ENCODE results near the gene TMEM44.

The TMEM44 gene

GRCh38 chr3:194661946-194662345 is 28.7 kb upstream of the TMEM44 start:
- Mint-ChIP-seq H3K36me3 (peaks cover 23% of the 10 kb centered on the region), H3K4me1 (ENCODE audit: low read depth) (peaks cover 27% of the 10 kb centered on the region), H3K9me3 (ENCODE audit: low read depth) (no peaks in the 10 kb centered on the region), H3K27ac (no peak overlapping the region), H3K27me3 (no peaks in the 10 kb centered on the region), H3K4me3 (no peak overlapping the region)

GRCh38 chr3:194661374-194661773 is 28.2 kb upstream of the TMEM44 start:
- Mint-ChIP-seq H3K4me3 (no peak overlapping the region), H3K36me3 (peaks cover 24% of the 10 kb centered on the region), H3K27ac (peak overlapping the region; percentile 46)

DNA sequence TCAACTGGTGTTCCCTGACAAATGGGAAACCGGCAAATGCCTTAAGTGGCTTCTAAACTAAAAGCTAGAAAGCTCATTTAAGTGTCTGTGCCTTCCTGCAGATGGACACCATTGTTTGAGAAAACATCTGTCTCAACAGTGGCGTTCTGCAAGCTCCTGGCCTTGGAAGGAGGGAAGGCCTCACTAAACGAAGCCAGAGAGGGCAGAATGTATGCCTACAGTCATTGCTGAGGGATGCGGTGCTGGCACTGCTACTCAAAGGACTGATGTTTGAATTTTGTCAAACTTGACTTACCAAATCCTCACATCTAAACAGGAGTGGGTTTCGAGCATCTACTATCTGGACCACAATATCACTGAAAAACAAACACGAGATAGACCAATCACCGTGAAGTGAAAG is 26.6 kb upstream of the TMEM44 start:
- peaks cover 27% of the 10 kb centered on the region for H3K4me1 Mint-ChIP-seq (ENCODE audit: low read depth)
- peaks cover 27% of the 10 kb centered on the region for H3K36me3 Mint-ChIP-seq
- no peaks in the 10 kb centered on the region for H3K9me3 Mint-ChIP-seq (ENCODE audit: low read depth)
- H3K27me3 Mint-ChIP-seq, result no peaks in the 10 kb centered on the region
- H3K4me3 Mint-ChIP-seq, result no peak overlapping the region
- H3K27ac Mint-ChIP-seq, result peak overlapping the region; percentile 8

More at GRCh38 chr3:194661374-194661773, 28.2 kb upstream of the TMEM44 start:
- Mint-ChIP-seq H3K27me3 (no peaks in the 10 kb centered on the region), H3K9me3 (ENCODE audit: low read depth) (no peaks in the 10 kb centered on the region), H3K4me1 (ENCODE audit: low read depth) (peaks cover 27% of the 10 kb centered on the region)

DNA sequence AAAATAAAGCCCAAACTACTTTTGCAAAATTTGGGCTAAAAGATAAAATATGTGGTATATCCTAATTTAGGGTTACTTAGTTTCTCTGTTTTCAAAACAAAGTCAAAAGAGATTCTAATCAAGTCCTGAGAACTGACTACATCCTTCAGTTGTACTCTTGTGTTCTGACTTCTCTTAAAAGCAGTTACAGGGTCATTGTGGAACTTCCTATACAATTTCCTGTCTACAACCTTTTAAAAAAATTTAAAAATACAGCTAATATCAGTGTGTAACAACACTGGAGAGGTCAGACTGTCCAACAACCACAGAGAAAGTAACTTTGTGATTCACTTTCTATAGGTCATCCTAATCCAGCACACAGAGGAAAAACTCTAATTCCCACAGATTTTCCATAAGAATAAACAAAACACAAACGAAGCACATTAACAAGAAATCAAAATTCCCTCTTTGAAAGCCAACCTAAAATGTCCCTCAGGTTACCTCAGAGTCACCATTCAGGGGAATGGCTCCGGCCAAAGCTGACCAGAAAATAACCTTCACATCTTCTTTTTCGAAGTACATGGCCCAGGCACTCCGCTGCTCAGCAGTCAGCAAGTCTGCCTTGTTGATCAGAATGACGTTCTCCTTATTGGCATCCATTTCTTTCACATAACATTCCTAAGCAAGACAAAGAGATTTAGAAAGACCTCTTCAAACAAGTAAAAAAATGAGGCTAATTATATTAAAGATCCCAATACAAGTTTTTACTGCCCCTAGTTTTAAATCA is 25.4 kb upstream of the TMEM44 start:
- peaks cover 34% of the 10 kb centered on the region for H3K4me1 Mint-ChIP-seq (ENCODE audit: low read depth)
- H3K27ac Mint-ChIP-seq, result no peak overlapping the region
- H3K27me3 Mint-ChIP-seq, result no peaks in the 10 kb centered on the region
- H3K9me3 Mint-ChIP-seq (ENCODE audit: low read depth), result no peaks in the 10 kb centered on the region
- peaks cover 35% of the 10 kb centered on the region for H3K36me3 Mint-ChIP-seq
- H3K4me3 Mint-ChIP-seq, result no peak overlapping the region

GRCh38 chr3:194657439-194657838 is 24.2 kb upstream of the TMEM44 start:
- Mint-ChIP-seq H3K4me3 (no peak overlapping the region), H3K27me3 (no peaks in the 10 kb centered on the region), H3K4me1 (ENCODE audit: low read depth) (peaks cover 31% of the 10 kb centered on the region), H3K36me3 (peaks cover 38% of the 10 kb centered on the region), H3K27ac (no peak overlapping the region), H3K9me3 (ENCODE audit: low read depth) (no peaks in the 10 kb centered on the region)

DNA sequence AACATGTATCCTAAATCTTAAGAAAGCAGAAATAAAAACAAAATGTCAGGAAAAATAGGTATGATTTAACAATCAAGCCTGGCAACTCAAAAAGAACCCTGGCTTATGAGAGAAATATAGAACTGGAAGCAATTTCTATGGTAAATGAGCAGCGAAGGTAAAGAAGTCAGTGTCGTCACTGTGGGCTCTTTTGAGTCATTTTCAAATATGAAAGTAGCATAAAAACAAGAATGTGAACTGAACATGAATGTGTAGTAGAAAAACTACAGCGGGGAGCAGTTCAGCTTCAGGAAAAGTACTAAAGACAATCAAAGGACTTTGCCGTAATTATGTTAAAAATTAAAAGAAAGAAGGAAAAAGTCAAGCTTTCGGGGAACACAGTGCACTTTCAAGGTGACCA is 21.2 kb upstream of the TMEM44 start:
- H3K4me1 Mint-ChIP-seq (ENCODE audit: low read depth), result peaks cover 14% of the 10 kb centered on the region

GRCh38 chr3:194647747-194648146 is 14.5 kb upstream of the TMEM44 start:
- no peak overlapping the region for H3K4me3 Mint-ChIP-seq
- H3K9me3 Mint-ChIP-seq (ENCODE audit: low read depth), result no peaks in the 10 kb centered on the region
- H3K36me3 Mint-ChIP-seq, result peaks cover 22% of the 10 kb centered on the region
- H3K4me1 Mint-ChIP-seq (ENCODE audit: low read depth), result no peaks in the 10 kb centered on the region
- no peaks in the 10 kb centered on the region for H3K27me3 Mint-ChIP-seq
- H3K27ac Mint-ChIP-seq, result no peak overlapping the region

More for the DNA sequence above, 21.2 kb upstream of the TMEM44 start:
- Mint-ChIP-seq H3K27me3 (no peaks in the 10 kb centered on the region), H3K36me3 (peaks cover 43% of the 10 kb centered on the region), H3K27ac (no peak overlapping the region), H3K4me3 (no peak overlapping the region), H3K9me3 (ENCODE audit: low read depth) (no peaks in the 10 kb centered on the region)

- Mint-ChIP-seq H3K27ac (no peak overlapping the region), H3K27me3 (no peaks in the 10 kb centered on the region), H3K4me3 (no peak overlapping the region), H3K36me3 (peaks cover 19% of the 10 kb centered on the region), H3K9me3 (ENCODE audit: low read depth) (no peaks in the 10 kb centered on the region), H3K4me1 (ENCODE audit: low read depth) (peaks cover 13% of the 10 kb centered on the region)
Measured at GRCh38 chr3:194642769-194643168, 9.6 kb upstream of the TMEM44 start.

GRCh38 chr3:194640829-194641228 is 7.6 kb upstream of the TMEM44 start:
- Mint-ChIP-seq H3K36me3 (peaks cover 18% of the 10 kb centered on the region), H3K27me3 (no peaks in the 10 kb centered on the region), H3K4me3 (no peak overlapping the region), H3K9me3 (ENCODE audit: low read depth) (no peaks in the 10 kb centered on the region), H3K4me1 (ENCODE audit: low read depth) (peaks cover 13% of the 10 kb centered on the region), H3K27ac (no peak overlapping the region)

GRCh38 chr3:194638991-194639605 is 5.9 kb upstream of the TMEM44 start:
- no peaks in the 10 kb centered on the region for H3K27me3 Mint-ChIP-seq
- no peaks in the 10 kb centered on the region for H3K9me3 Mint-ChIP-seq (ENCODE audit: low read depth)
- H3K27ac Mint-ChIP-seq, result no peak overlapping the region
- H3K4me1 Mint-ChIP-seq (ENCODE audit: low read depth), result peaks cover 16% of the 10 kb centered on the region
- H3K36me3 Mint-ChIP-seq, result peaks cover 17% of the 10 kb centered on the region
- no peak overlapping the region for H3K4me3 Mint-ChIP-seq

- Mint-ChIP-seq H3K4me1 (ENCODE audit: low read depth) (peaks cover 19% of the 10 kb centered on the region), H3K36me3 (peaks cover 11% of the 10 kb centered on the region), H3K9me3 (ENCODE audit: low read depth) (no peaks in the 10 kb centered on the region), H3K27me3 (no peaks in the 10 kb centered on the region), H3K27ac (no peak overlapping the region), H3K4me3 (no peak overlapping the region)
Measured at GRCh38 chr3:194637541-194638400, 4.6 kb upstream of the TMEM44 start.

GRCh38 chr3:194637066-194637465 is 3.8 kb upstream of the TMEM44 start:
- Mint-ChIP-seq H3K9me3 (ENCODE audit: low read depth) (no peaks in the 10 kb centered on the region), H3K27ac (no peak overlapping the region), H3K36me3 (peaks cover 8% of the 10 kb centered on the region), H3K27me3 (no peaks in the 10 kb centered on the region), H3K4me3 (no peak overlapping the region), H3K4me1 (ENCODE audit: low read depth) (peaks cover 16% of the 10 kb centered on the region)

- no peaks in the 10 kb centered on the region for H3K9me3 Mint-ChIP-seq (ENCODE audit: low read depth)
- H3K27me3 Mint-ChIP-seq, result no peaks in the 10 kb centered on the region
- H3K4me1 Mint-ChIP-seq (ENCODE audit: low read depth), result peaks cover 6% of the 10 kb centered on the region
- H3K4me3 Mint-ChIP-seq, result peak overlapping the region; percentile 81
- H3K36me3 Mint-ChIP-seq, result no peaks in the 10 kb centered on the region
- H3K27ac Mint-ChIP-seq, result no peak overlapping the region
Measured at GRCh38 chr3:194632809-194633348, 340 bp downstream of the TMEM44 start.

GRCh38 chr3:194632226-194632808 is 902 bp downstream of the TMEM44 start:
- Mint-ChIP-seq H3K4me3 (peak overlapping the region; percentile 81), H3K27me3 (no peaks in the 10 kb centered on the region), H3K36me3 (no peaks in the 10 kb centered on the region), H3K9me3 (ENCODE audit: low read depth) (no peaks in the 10 kb centered on the region), H3K4me1 (ENCODE audit: low read depth) (peaks cover 6% of the 10 kb centered on the region), H3K27ac (no peak overlapping the region)
